T-helper 1 cell treated with Interleukin-12 subunit alpha and Interleukin-12 subunit beta and Interleukin-4 antibody, amounts not matched to agents 30 ng/mL and 1 ng/mL, for 36 hours (primary cell): ENCODE results near the gene SCN2B. TPM values are rescaled to one million over a fixed set of nuclear protein-coding genes. Genes with fewer than 3 reads are reported as not detected.

Experiments used
- intact Hi-C: fragments of 100-400 bp; cut with micrococcal nuclease; formaldehyde crosslinking; loops from one replicate; pipeline ENCODE4 v1.15.1; 2024
- total RNA-seq: library from RNA; stranded (reverse); gene quantifications from 2 replicates; pipeline ENCODE4 v1.2.3, GENCODE V29; 2022

SCN2B gene
- total RNA-seq, 1 donor from 2014 or later: not detected

DNA sequence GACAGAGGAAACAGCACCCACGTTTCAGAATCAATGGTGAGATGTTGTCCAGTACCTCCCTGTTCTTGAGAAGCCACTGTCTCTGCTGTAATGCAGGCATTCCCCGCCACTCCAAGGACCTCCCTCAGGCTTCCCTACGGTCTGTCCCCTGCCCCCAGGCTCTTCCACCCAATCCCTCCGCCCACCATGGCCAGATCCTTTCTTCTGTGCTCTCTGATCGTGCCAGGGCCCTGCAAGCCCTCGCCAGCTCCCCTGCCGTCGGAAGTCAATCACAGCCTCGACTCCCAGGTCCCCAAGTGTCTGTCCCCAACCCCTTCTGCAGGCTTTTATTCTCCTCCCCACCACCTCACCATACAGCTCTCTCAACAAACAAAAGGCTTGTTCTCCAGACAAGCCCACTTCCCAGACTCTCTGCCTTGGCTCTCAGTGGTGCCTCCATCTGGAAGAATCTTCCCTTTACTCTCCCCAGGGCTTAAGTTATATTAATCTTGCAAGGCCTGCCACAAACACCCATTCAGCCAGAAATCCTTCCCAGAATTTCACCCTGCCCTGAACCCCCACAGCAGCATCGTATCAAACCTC is 37.5 kb downstream of the SCN2B start:
- intact Hi-C loops: no loop called here

DNA sequence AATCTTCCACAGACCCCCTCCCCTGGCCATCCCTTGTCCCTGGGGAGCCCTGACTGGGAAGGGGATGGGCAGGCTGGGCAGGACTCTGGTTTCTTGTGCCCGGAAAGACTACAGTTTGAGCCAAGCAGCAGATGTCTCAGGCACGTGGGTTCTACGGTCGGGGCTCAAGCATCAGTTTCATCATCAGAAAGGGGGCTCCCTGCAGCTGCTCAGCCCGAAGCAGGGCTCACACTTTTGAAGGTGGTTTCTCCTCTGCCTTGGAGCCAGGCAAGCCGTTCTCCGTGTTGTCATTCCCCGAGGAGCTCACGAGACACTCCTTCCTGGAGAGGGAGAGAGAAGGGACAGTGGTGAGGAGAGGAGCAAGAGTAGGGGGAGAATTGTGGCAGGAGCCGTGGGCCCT is 39.6 kb downstream of the SCN2B start:
- intact Hi-C loops: no loop called here

DNA sequence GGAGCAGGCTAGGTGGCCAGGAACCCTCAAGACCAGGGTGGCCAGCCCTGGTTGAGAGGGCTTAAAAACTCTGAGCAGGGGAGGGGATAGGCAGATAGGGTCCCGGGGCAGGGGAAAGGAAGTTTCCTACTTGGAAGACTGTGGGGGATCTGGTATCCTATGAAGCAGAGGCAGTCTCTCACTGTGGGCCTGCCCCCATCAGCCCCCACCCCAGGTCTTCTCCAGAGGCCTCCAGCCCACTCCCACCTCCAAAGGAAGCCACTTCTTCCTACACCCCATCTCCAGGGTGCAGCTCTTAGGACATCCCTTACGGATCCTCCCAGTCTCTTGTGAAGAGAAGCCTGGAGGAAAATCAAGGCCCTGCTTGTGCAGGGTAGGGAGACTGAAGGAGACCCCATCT is 40.1 kb downstream of the SCN2B start:
- intact Hi-C loops: no loop called here

DNA sequence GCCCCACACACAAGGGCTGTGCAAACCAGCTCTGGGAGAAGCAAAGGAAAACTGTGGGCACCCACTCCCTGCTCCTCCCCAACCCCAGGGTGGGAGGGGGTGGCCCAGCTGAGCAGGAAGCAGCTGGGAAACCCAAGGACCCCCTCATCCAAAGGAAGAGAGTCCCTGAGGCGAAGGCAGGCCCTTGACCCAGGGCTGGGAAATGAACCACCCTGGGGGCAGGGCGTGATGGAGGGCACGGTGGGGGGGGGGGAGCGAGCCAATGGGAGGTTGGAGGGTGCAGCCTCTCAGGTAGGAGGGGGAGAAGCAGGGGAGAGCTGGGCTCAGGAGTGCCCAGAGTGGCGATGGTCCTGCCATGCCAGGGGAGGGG is 40.7 kb downstream of the SCN2B start:
- intact Hi-C loops: no loop called here

GRCh38 chr11:118135051-118135795 is 41.2 kb downstream of the SCN2B start:
- intact Hi-C loops: no loop called here

GRCh38 chr11:118133816-118134215 is 42.6 kb downstream of the SCN2B start:
- intact Hi-C loops: no loop called here

DNA sequence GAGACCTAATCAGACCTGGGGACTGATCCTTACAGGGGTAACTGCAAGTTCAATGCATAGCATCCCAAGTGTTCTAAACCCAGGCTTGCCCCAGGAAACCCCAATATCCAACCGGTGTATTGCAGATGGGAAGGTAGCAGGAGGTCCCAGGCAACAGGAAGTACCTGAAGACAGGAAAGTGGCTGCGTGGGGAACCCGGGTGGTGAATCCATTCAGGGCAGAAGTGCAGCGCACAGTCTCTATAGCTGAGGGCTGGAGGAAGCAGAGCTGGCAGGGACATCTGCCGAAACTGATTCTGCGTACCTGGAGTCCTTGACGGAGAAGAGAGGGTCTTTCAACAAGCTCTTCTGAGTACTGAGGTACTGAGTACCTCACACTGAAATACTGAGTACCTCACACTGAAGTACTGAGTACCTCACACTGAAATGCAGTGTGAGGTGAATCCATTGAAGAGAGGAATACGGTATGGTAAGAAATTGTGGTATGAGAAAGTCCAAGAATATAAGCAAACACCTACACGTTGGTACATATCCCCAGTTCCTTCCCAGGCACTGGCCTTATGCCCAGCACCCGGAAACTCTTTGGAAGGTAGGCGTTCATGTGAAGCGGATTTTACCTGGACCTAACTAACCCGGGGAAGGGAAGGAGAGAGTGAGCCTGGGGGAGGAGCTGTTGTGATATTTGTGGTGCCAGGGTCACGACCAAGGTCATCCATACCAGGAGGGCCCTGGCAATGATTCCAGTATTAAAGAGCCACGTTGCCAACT is 43.9 kb downstream of the SCN2B start:
- intact Hi-C loops: no loop called here

DNA sequence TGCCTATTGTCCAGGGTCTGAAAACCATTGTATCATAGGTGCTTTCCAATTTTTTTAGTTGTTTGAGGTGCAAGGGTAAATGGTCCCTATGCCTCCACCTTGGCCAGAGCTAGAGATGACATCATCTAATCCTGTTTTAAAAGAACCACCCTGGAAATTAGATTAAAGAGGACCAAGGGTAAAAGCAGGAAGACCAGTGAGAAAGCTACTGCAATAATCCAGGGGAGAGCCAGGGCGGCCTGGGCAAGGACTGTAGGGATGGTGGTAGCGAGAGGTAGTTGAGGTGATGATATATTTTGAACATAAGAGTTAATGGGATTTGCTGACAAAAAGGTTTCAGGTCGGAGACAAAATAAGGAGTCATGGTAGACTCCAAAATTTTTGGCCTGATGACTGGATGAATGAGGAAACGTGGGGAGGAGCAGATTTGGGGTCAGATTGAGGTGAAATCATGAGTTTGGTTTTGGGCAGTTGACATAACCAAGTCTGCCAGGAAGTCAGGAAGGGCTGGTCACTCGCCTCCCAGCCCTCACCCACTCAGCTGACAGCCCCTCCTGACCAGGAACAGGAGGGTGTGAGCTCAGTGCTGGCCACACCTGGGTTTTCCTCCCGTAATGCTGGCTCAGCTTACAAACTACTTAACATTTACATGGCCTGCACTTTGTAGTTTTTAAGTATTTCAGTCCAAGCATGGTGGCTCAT is 46.8 kb downstream of the SCN2B start:
- intact Hi-C loops: no loop called here

- intact Hi-C loops: no loop called here
Observed at GRCh38 chr11:118128721-118129470, 47.5 kb downstream of the SCN2B start.

DNA sequence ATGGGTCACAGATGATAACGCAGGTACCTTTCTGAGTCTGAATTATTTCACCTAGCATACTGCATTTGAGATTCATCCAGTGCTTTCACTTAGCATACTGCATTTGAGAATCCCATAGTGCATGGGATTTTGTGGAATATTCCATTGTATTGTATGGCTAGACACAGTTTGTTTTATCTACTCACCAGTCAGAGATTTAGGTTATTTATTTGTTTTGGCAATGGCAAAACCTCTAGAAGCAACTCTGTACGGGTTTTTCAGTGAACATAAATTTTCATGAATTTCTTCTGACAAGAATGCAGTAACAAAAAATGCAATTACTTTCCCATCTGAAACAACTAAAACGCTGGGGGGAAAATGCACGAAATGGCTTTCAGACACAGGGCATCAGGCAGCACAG is 48.1 kb downstream of the SCN2B start:
- intact Hi-C loops: no loop called here

DNA sequence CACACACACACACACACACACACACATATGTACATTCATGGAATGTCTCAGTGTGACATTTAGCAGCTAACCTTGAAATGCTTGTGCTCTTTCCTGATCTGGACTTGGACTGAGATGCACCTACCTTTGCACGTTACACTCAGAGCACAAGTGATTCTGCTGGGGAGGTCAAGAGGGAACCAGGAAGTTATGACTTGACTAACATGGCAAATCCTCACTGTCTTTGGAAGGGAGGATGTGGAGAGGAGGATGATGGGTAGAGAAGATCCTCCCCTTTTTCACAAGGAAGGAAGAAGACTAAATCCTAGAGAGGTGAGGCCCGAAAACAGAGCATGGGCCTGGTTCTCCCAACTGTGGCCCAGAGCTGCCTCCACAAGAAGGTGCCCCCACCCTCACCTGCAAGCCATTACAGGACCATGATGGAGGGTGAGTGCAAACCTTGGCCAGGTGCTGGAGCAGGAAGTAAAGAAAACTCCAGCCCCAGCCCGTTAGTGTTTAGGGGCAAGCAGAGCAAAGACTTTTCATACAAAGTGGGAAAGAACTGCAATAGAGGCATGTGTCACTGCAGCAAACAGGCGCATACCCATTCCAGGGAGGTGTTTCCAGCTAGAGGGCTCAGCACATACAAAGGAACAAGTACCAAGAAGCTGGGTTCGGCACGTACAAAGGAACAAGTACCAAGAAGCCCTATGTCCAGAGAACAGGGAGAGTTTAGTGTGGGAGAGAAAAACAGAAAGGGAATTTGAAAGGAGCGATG is 50.2 kb downstream of the SCN2B start:
- intact Hi-C loops: no loop called here

GRCh38 chr11:118124929-118125535 is 51.4 kb downstream of the SCN2B start:
- intact Hi-C loops: no loop called here

DNA sequence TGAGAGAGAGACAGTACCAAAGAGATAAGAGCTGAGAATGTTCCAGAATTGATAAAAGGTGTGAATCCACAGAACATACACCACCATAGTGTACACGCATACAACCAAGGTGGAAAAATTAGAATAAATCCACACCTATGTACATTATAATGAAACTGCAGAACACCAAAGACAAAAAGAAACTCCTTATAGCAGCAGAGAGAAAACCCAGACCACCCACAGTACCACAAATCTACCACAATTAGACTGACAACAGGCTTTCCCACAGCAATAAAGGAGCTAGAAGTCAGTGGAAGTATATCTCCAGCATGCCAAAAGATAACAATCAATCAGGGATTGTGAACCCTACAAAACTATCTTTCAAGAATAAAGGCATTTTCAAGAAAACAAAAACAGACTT is 55.6 kb downstream of the SCN2B start:
- intact Hi-C loops: no loop called here

DNA sequence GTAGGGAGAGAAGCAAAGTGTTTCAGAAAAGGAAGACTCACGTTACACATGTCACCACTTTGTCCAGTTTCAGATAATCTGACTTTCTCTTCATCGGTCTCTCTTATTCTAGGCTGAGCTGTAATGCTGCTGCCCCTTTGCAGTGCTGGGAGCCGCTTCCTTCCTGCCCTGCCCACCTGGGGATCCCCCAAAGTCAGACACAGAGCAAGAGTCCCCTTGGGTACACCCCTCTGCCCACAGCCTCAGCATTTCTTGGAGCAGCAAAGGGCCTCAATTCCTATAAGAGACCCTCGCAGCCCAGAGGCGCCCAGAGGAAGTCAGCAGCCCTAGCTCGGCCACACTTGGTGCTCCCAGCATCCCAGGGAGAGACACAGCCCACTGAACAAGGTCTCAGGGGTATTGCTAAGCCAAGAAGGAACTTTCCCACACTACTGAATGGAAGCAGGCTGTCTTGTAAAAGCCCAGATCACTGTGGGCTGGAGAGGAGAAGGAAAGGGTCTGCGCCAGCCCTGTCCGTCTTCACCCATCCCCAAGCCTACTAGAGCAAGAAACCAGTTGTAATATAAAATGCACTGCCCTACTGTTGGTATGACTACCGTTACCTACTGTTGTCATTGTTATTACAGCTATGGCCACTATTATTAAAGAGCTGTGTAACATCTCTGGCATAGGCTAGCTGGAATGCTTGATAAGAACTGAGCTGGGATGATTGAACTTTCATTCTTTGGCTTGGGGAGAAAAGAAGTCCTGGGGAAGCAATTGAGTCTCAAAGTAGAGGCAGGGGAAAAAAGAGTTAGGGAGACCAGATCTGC is 58.4 kb downstream of the SCN2B start:
- intact Hi-C loops: no loop called here

DNA sequence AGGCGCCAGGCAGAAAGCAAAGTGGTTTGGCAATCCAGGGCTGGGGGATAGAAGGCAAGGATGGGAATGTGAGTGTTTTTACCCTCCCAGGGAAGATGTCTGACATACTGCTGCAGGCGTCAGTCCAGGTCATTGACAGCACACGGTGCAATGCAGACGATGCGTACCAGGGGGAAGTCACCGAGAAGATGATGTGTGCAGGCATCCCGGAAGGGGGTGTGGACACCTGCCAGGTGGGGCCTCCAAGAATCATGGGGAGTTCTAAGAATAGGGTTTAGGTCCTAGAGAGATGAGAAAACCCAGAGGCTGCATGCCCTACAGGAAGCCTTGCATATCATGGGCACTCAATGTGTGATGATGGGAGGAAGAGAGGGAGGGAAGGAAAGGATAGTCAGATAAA is 61.4 kb downstream of the SCN2B start:
- intact Hi-C loops: no loop called here

- intact Hi-C loops: no loop called here
Observed at GRCh38 chr11:118114266-118114665, 62.2 kb downstream of the SCN2B start.

DNA sequence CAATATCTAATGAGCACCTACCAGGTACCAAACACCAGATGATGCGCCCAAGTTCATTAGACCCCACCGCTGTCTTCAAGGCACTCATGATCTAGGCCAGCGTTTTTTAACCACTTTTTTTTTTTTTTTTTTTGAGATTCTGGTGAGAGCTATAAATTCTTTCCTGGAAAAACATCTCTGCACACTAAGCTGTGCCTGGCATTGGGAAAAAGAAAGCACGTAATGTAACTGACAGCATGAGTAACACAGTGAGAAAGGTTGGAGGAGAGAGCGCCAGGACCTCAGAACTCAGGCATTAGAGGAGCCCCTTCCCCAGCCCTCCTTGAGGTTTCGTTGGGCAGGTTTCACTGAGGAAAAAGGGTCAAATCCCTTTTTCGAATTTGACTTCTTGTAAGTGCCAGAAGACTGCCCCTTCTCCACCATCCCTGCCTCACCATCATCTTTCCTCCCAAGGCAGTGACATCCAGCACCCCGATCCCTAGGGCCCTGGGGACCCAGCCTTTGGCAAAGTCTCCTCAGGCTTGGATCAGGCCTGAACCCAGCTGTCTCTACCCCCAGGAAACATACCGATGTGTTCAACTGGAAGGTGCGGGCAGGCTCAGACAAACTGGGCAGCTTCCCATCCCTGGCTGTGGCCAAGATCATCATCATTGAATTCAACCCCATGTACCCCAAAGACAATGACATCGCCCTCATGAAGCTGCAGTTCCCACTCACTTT is 63.6 kb downstream of the SCN2B start:
- intact Hi-C loops: no loop called here
